Measurements from ENCODE around the gene PLA2G4C.

DNA sequence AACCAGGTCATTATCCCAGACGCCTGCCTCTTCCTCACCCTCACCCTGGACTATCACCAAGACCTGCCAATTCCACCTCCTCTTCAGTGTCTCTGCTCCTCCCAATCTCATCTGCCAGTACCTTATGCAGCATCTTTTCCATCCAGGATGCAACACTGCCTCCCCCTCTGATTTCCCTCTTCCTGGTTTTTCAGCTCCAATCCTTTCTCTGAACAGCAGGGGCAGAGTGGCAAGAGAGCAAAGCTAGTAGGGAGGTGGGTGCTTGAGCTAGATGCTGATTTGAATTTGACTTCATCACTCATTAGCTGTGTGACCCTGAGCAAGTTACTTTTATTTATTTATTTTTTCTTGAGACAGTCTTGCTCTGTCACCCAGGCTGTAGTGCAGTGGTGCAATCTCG is 41.2 kb downstream of the PLA2G4C start:
- TF ChIP-seq, protein P1, sequence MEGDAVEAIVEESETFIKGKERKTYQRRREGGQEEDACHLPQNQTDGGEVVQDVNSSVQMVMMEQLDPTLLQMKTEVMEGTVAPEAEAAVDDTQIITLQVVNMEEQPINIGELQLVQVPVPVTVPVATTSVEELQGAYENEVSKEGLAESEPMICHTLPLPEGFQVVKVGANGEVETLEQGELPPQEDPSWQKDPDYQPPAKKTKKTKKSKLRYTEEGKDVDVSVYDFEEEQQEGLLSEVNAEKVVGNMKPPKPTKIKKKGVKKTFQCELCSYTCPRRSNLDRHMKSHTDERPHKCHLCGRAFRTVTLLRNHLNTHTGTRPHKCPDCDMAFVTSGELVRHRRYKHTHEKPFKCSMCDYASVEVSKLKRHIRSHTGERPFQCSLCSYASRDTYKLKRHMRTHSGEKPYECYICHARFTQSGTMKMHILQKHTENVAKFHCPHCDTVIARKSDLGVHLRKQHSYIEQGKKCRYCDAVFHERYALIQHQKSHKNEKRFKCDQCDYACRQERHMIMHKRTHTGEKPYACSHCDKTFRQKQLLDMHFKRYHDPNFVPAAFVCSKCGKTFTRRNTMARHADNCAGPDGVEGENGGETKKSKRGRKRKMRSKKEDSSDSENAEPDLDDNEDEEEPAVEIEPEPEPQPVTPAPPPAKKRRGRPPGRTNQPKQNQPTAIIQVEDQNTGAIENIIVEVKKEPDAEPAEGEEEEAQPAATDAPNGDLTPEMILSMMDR (IDR thresholded peaks at IDR 0.05), result no peak
- TF ChIP-seq POLR2A (IDR thresholded peaks at IDR 0.05), result no peak

Data from gastroesophageal sphincter (tissue), 3 donors.